Activated T-cell treated with anti-CD3 and anti-CD28 coated beads, Interleukin-2, amount 50 U/mL, for 4 hours (primary cell): ENCODE data around the gene GATAD1. TPM values are rescaled to one million over a fixed set of nuclear protein-coding genes. Genes with fewer than 3 reads are reported as not detected.
A peak's percentile ranks its signal among the peaks of the same experiment; 100 is the strongest.
"Not testable (repeated sequence)": the region's sequence is repeated elsewhere in the genome, so short reads cannot be mapped to it uniquely, and the experiment has no call there.

Source experiments
- ATAC-seq, 2 donors: fragments of 200-7000 bp; cut with Tn5 transposase; one replicate each; pipeline ENCODE4 v1.10.0; 2021
- DNase-seq: peaks from one replicate; pipeline ENCODE4 v3.0.0-alpha.2; 2020
- H3K27me3 Mint-ChIP-seq: one replicate; pipeline ENCODE4 v1.8.0; 2021; ENCODE audit warnings: low read depth, mixed read lengths
- H3K36me3 Mint-ChIP-seq: one replicate; pipeline ENCODE4 v1.8.0; 2022; ENCODE audit warnings: mixed read lengths; ENCODE audit not compliant: insufficient read depth
- H3K4me1 Mint-ChIP-seq: one replicate; pipeline ENCODE4 v1.8.0; 2021; ENCODE audit warnings: low read depth, mixed read lengths
- H3K4me3 Mint-ChIP-seq: one replicate; pipeline ENCODE4 v1.8.0; 2021; ENCODE audit warnings: mild to moderate bottlenecking, moderate library complexity, mixed read lengths
- H3K9me3 Mint-ChIP-seq: one replicate; pipeline ENCODE4 v1.8.0; 2021; ENCODE audit warnings: mixed read lengths
- total RNA-seq, 3 donors: library from RNA; stranded (reverse); gene quantifications; one replicate each; pipeline ENCODE4 v1.2.1, GENCODE V29; 2021

Gene GATAD1
- total RNA-seq, 3 donors from 2014 or later: 8.4 to 12.2 (median 10.4) TPM

- H3K36me3 Mint-ChIP-seq: no peaks in the 10 kb centered on the region
These were observed 23.6 kb upstream of the GATAD1 start for GRCh38 chr7:92423710-92424131.

GRCh38 chr7:92425311-92425947 is 21.9 kb upstream of the GATAD1 start:
- Mint-ChIP-seq H3K36me3 (no peaks in the 10 kb centered on the region), H3K4me1 (peaks cover 13% of the 10 kb centered on the region), H3K27me3 (peaks cover 29% of the 10 kb centered on the region), H3K9me3 (no peaks in the 10 kb centered on the region), H3K4me3 (peak overlapping the region; percentile 24)
- DNase-seq (no peak), ATAC-seq (no peak)

More at GRCh38 chr7:92423710-92424131, 23.6 kb upstream of the GATAD1 start:
- peak overlapping the region; percentile 14 for H3K4me3 Mint-ChIP-seq
- DNase-seq (no peak), ATAC-seq (no peak)
- peaks cover 13% of the 10 kb centered on the region for H3K4me1 Mint-ChIP-seq
- H3K9me3 Mint-ChIP-seq: no peaks in the 10 kb centered on the region
- H3K27me3 Mint-ChIP-seq: peaks cover 27% of the 10 kb centered on the region

GRCh38 chr7:92427193-92427592 is 20.1 kb upstream of the GATAD1 start:
- no peaks in the 10 kb centered on the region for H3K36me3 Mint-ChIP-seq
- H3K4me3 Mint-ChIP-seq: no peak overlapping the region
- ATAC-seq (no peak), DNase-seq (no peak)
- peaks cover 13% of the 10 kb centered on the region for H3K4me1 Mint-ChIP-seq
- H3K27me3 Mint-ChIP-seq: peaks cover 29% of the 10 kb centered on the region
- no peaks in the 10 kb centered on the region for H3K9me3 Mint-ChIP-seq

- H3K4me1 Mint-ChIP-seq: no peaks in the 10 kb centered on the region
- no peaks in the 10 kb centered on the region for H3K9me3 Mint-ChIP-seq
- peaks cover 5% of the 10 kb centered on the region for H3K27me3 Mint-ChIP-seq
- no peak for ATAC-seq
- H3K4me3 Mint-ChIP-seq: no peak overlapping the region
- H3K36me3 Mint-ChIP-seq: no peaks in the 10 kb centered on the region
- no peak for DNase-seq
These were observed 14.9 kb upstream of the GATAD1 start for GRCh38 chr7:92432299-92432946.

- no peak for DNase-seq
- no peaks in the 10 kb centered on the region for H3K36me3 Mint-ChIP-seq
- peaks cover 2% of the 10 kb centered on the region for H3K27me3 Mint-ChIP-seq
- no peaks in the 10 kb centered on the region for H3K4me1 Mint-ChIP-seq
- no peak overlapping the region for H3K4me3 Mint-ChIP-seq
- no peak for ATAC-seq
- H3K9me3 Mint-ChIP-seq: no peaks in the 10 kb centered on the region
These were observed 14.3 kb upstream of the GATAD1 start for GRCh38 chr7:92433019-92433418.

- H3K36me3 Mint-ChIP-seq: no peaks in the 10 kb centered on the region
- H3K9me3 Mint-ChIP-seq: no peaks in the 10 kb centered on the region
- ATAC-seq (no peak), DNase-seq (no peak)
- H3K4me3 Mint-ChIP-seq: no peak overlapping the region
- no peaks in the 10 kb centered on the region for H3K27me3 Mint-ChIP-seq
- H3K4me1 Mint-ChIP-seq: no peaks in the 10 kb centered on the region
These were observed 11.7 kb upstream of the GATAD1 start for GRCh38 chr7:92435542-92435941.

DNA sequence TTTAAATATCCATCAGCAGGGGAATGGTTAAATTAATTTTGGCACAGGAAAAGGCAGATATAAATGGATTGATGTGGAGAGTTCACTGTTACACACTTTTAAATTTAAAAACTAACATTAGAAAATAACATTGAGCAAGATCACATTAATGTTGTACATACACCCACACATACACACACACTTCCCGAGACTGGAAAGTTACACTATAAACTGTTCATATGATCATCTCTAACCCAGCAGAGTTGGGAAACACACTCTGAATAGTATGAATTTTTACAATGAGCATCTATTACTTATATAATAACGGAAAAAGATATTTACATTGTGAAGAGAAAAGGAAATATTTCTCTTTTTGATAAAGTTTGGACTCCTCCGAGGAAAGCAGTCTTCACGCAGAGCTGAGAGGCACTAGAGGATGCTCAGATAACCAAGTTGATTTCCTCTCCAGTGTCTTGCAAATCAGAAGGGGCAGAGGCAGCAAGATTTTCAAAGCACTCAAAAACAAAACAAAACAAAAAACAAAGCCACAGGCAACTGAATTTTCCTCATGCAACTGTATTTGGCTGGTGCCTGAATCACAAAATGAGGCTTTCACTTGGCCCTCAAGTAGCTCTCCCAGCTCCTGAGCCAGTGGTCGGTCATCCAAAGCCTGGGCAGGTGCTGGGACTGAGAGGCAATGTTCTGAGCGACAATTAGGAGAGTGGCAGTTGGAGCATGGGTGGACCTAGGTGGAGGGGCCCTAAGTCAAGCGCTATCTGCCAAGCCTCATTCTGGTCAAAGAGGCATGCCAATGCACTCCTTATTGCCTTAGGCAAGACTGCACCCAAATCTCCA is 10.5 kb upstream of the GATAD1 start:
- Mint-ChIP-seq H3K27me3 (no peaks in the 10 kb centered on the region), H3K4me1 (no peaks in the 10 kb centered on the region), H3K4me3 (no peak overlapping the region), H3K9me3 (no peaks in the 10 kb centered on the region), H3K36me3 (no peaks in the 10 kb centered on the region)
- DNase-seq (no peak), ATAC-seq (no peak)

- H3K9me3 Mint-ChIP-seq: no peaks in the 10 kb centered on the region
- H3K4me3 Mint-ChIP-seq: no peak overlapping the region
- no peak for ATAC-seq
- no peaks in the 10 kb centered on the region for H3K27me3 Mint-ChIP-seq
- no peaks in the 10 kb centered on the region for H3K36me3 Mint-ChIP-seq
- DNase-seq: no peak
- no peaks in the 10 kb centered on the region for H3K4me1 Mint-ChIP-seq
These were observed 9.3 kb upstream of the GATAD1 start for GRCh38 chr7:92437956-92438491.

DNA sequence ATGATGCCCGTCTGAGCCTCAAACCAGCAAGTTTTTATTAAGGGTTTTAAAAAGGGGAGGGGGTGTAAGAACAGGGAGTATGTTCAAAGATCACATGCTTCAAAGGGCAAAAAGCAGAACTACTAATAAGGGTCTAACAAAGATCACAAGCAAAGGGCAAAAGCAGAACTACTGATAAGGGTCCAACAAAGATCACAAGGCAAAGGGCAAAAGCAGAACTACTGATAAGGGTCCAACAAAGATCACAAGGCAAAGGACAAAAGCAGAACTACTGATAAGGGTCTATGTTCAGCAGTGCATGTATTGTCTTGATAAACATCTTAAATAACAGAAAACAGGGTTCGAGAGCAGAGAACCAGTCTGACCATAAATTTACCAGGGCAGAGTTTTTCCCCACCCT is 4.6 kb upstream of the GATAD1 start:
- not testable (repeated sequence) for H3K27me3 Mint-ChIP-seq, H3K9me3 Mint-ChIP-seq, ATAC-seq, H3K4me1 Mint-ChIP-seq, DNase-seq, H3K4me3 Mint-ChIP-seq, H3K36me3 Mint-ChIP-seq

GRCh38 chr7:92446869-92447344 is 375 bp upstream of the GATAD1 start:
- DNase-seq (no peak), ATAC-seq (no peak)
- Mint-ChIP-seq H3K4me3 (peak overlapping the region; percentile 85), H3K27me3 (no peaks in the 10 kb centered on the region), H3K9me3 (no peaks in the 10 kb centered on the region), H3K4me1 (peaks cover 10% of the 10 kb centered on the region), H3K36me3 (peaks cover 6% of the 10 kb centered on the region)

GRCh38 chr7:92448205-92448747 is 994 bp downstream of the GATAD1 start:
- ATAC-seq: peak; percentile 36 to 46
- peaks cover 10% of the 10 kb centered on the region for H3K4me1 Mint-ChIP-seq
- peaks cover 8% of the 10 kb centered on the region for H3K36me3 Mint-ChIP-seq
- DNase-seq: peak; percentile 45
- peak overlapping the region; percentile 85 for H3K4me3 Mint-ChIP-seq
- no peaks in the 10 kb centered on the region for H3K27me3 Mint-ChIP-seq
- H3K9me3 Mint-ChIP-seq: no peaks in the 10 kb centered on the region

- H3K27me3 Mint-ChIP-seq: no peaks in the 10 kb centered on the region
- peaks cover 23% of the 10 kb centered on the region for H3K36me3 Mint-ChIP-seq
- H3K9me3 Mint-ChIP-seq: no peaks in the 10 kb centered on the region
- H3K4me1 Mint-ChIP-seq: peaks cover 8% of the 10 kb centered on the region
- H3K4me3 Mint-ChIP-seq: no peak overlapping the region
- ATAC-seq (no peak), DNase-seq (no peak)
These were observed 4.4 kb downstream of the GATAD1 start for GRCh38 chr7:92451645-92452044.

DNA sequence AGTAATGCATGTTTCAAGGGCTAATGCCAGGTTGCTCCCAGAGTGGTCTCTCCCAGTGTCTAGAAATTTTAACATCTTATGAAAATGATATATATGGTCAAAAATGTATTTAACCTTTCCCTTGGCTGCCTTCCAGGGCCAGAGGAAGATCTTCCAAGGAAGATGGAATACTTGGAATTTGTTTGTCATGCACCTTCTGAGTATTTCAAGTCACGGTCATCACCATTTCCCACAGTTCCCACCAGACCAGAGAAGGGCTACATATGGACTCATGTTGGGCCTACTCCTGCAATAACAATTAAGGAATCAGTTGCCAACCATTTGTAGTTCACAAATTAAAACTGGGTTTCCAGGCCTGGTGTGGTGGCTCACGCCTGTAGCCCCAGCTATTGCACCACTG is 9.0 kb downstream of the GATAD1 start:
- H3K27me3 Mint-ChIP-seq: no peaks in the 10 kb centered on the region
- H3K4me1 Mint-ChIP-seq: no peaks in the 10 kb centered on the region
- ATAC-seq (no peak), DNase-seq (no peak)
- peaks cover 19% of the 10 kb centered on the region for H3K36me3 Mint-ChIP-seq
- no peak overlapping the region for H3K4me3 Mint-ChIP-seq
- H3K9me3 Mint-ChIP-seq: no peaks in the 10 kb centered on the region

DNA sequence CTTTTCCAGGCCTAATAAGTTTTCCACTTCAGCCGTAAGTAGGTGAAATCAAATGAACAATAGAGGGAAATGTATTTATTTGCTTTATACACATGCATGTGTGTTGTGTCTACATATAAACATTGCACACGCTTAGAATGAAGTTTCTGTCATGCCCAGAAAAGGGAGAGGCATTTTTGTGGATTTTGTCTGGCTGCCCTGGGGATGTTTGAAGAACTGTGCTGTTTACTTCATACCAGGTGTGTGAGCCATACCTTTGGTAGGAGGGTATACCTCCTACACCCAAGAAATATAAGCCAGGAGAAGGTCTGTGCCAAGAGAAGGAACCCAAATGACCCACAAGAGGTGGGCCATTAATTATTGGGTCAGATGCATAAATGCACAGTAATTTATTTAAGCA is 12.8 kb downstream of the GATAD1 start:
- DNase-seq (no peak), ATAC-seq (no peak)
- H3K4me1 Mint-ChIP-seq: no peaks in the 10 kb centered on the region
- H3K36me3 Mint-ChIP-seq: peaks cover 11% of the 10 kb centered on the region
- H3K4me3 Mint-ChIP-seq: no peak overlapping the region
- H3K27me3 Mint-ChIP-seq: no peaks in the 10 kb centered on the region
- H3K9me3 Mint-ChIP-seq: no peaks in the 10 kb centered on the region
